SK-N-MC (cell line): ENCODE results near the gene H6PD.
A peak's percentile ranks its signal among the peaks of the same experiment; 100 is the strongest.

ENCODE experiments used
- DNase-seq: peaks from one replicate; pipeline ENCODE4 v3.0.0-alpha.2; 2011; ENCODE audit warnings: low read depth, low spot score
- H3K27ac ChIP-seq: fragments of 200-600 bp; sonication (generic); 2 replicates; pipeline ENCODE4 v1.5.1; 2016; ENCODE audit warnings: mixed run types
- H3K36me3 ChIP-seq: fragments of 200-600 bp; sonication (generic); 2 replicates; pipeline ENCODE4 v1.6.1; 2017; ENCODE audit warnings: antibody characterized with exemption, low read length, mixed read lengths; ENCODE audit not compliant: insufficient read depth
- H3K4me3 ChIP-seq: fragments of 200-600 bp; sonication (generic); 2 replicates; pipeline ENCODE4 v1.5.1; 2016
- H3K9ac ChIP-seq: fragments of 200-600 bp; sonication (generic); 2 replicates; pipeline ENCODE4 v1.8.0; 2017; ENCODE audit warnings: mixed run types, mixed read lengths; ENCODE audit not compliant: insufficient read length
- H3K9me3 ChIP-seq: fragments of 200-600 bp; sonication (generic); 2 replicates; pipeline ENCODE4 v1.6.1; 2017; ENCODE audit warnings: low read depth, mild to moderate bottlenecking, antibody characterized with exemption, low read length, moderate library complexity, mixed read lengths
- EZH2 ChIP-seq: fragments of 200-600 bp; sonication (generic); IDR thresholded peaks from one replicate; pipeline ENCODE4 v1.6.1; 2017; ENCODE audit warnings: antibody characterized with exemption
- FOXP2 ChIP-seq: optimal IDR thresholded peaks from 2 replicates; pipeline ENCODE3; 2011; ENCODE audit warnings: mild to moderate bottlenecking, moderate library complexity; ENCODE audit not compliant: insufficient read depth; ENCODE audit errors: extremely low read length, control extremely low read depth
- POLR2AphosphoS5 ChIP-seq: IDR thresholded peaks from 2 replicates; pipeline ENCODE4 v1.6.1; 2012; ENCODE audit warnings: mild to moderate bottlenecking, low read depth, low read length, borderline replicate concordance

The H6PD gene

GRCh38 chr1:9248341-9249262 lies 14.0 kb downstream of the H6PD start:
- H3K36me3 ChIP-seq: no peaks in the 10 kb centered on the region
- TF ChIP-seq EZH2 (no peak), FOXP2 (no peak), POLR2AphosphoS5 (no peak)
- no peak overlapping the region for H3K9ac ChIP-seq
- no peak for DNase-seq
- H3K4me3 ChIP-seq: no peak overlapping the region
- no peaks in the 10 kb centered on the region for H3K9me3 ChIP-seq
- H3K27ac ChIP-seq: no peak overlapping the region

- Histone ChIP-seq H3K4me3 (no peak overlapping the region), H3K36me3 (no peaks in the 10 kb centered on the region), H3K27ac (no peak overlapping the region), H3K9ac (no peak overlapping the region), H3K9me3 (no peaks in the 10 kb centered on the region)
- no peak for DNase-seq
- TF ChIP-seq EZH2: no peak
- no peak for TF ChIP-seq FOXP2
- no peak for TF ChIP-seq POLR2AphosphoS5
Observed at GRCh38 chr1:9249263-9249533, 14.6 kb downstream of the H6PD start.

- no peak for TF ChIP-seq EZH2
- Histone ChIP-seq H3K4me3 (no peak overlapping the region), H3K36me3 (no peaks in the 10 kb centered on the region), H3K9me3 (no peaks in the 10 kb centered on the region), H3K9ac (no peak overlapping the region), H3K27ac (no peak overlapping the region)
- no peak for DNase-seq
Observed at GRCh38 chr1:9249534-9250410, 15.2 kb downstream of the H6PD start.

GRCh38 chr1:9250411-9251381 lies 16.1 kb downstream of the H6PD start:
- H3K4me3 ChIP-seq: no peak overlapping the region
- no peak overlapping the region for H3K9ac ChIP-seq
- no peaks in the 10 kb centered on the region for H3K9me3 ChIP-seq
- TF ChIP-seq POLR2AphosphoS5: no peak
- no peak for TF ChIP-seq FOXP2
- no peak for TF ChIP-seq EZH2
- no peak overlapping the region for H3K27ac ChIP-seq
- DNase-seq: no peak
- no peaks in the 10 kb centered on the region for H3K36me3 ChIP-seq

- H3K9me3 ChIP-seq: no peaks in the 10 kb centered on the region
Observed at GRCh38 chr1:9251501-9251900, 16.9 kb downstream of the H6PD start.

GRCh38 chr1:9253004-9253403 lies 18.4 kb downstream of the H6PD start:
- H3K36me3 ChIP-seq: no peaks in the 10 kb centered on the region; the same call in 1 of the 2 replicates
- peak overlapping the region; percentile 34 for H3K4me3 ChIP-seq
- TF ChIP-seq EZH2: no peak
- peak; percentile 64; the same call in 1 of the 2 replicates for TF ChIP-seq POLR2AphosphoS5
- DNase-seq: peak; percentile 50
- no peaks in the 10 kb centered on the region for H3K9me3 ChIP-seq
- no peak overlapping the region for H3K27ac ChIP-seq
- no peak overlapping the region for H3K9ac ChIP-seq

More at GRCh38 chr1:9251501-9251900, 16.9 kb downstream of the H6PD start:
- Histone ChIP-seq H3K36me3 (no peaks in the 10 kb centered on the region; the same call in 1 of the 2 replicates), H3K9ac (no peak overlapping the region), H3K4me3 (no peak overlapping the region), H3K27ac (no peak overlapping the region)
- TF ChIP-seq EZH2 (no peak), FOXP2 (no peak), POLR2AphosphoS5 (no peak)
- DNase-seq: no peak

- Histone ChIP-seq H3K27ac (no peak overlapping the region), H3K4me3 (peak overlapping the region; percentile 34), H3K36me3 (no peaks in the 10 kb centered on the region; the same call in 1 of the 2 replicates), H3K9ac (no peak overlapping the region), H3K9me3 (no peaks in the 10 kb centered on the region)
- DNase-seq: no peak
- no peak for TF ChIP-seq POLR2AphosphoS5
- no peak for TF ChIP-seq EZH2
- TF ChIP-seq FOXP2: no peak
Observed at GRCh38 chr1:9253453-9254105, 19.0 kb downstream of the H6PD start.

GRCh38 chr1:9256332-9256731 lies 21.8 kb downstream of the H6PD start:
- Histone ChIP-seq H3K27ac (no peak overlapping the region), H3K9me3 (no peaks in the 10 kb centered on the region), H3K9ac (no peak overlapping the region), H3K4me3 (no peak overlapping the region), H3K36me3 (no peaks in the 10 kb centered on the region; the same call in 1 of the 2 replicates)
- DNase-seq: no peak
- TF ChIP-seq POLR2AphosphoS5: no peak
- TF ChIP-seq FOXP2: no peak
- no peak for TF ChIP-seq EZH2
